Measurements from ENCODE around the gene POU2F3. TPM values are rescaled to one million over a fixed set of nuclear protein-coding genes. Genes with fewer than 3 reads are reported as not detected.

The POU2F3 gene
- total and polyA plus RNA-seq, 2 of the 4 experiments (the other 2 are of a cell fraction) = under 0.01 to 0.09 TPM

GRCh38 chr11:120334894-120335462 is 95.0 kb downstream of the POU2F3 start:
- Histone ChIP-seq H3K27me3 (ENCODE audit: control insufficient read depth, insufficient read depth, low read length) (no peaks in the 10 kb centered on the region), H2AK9ac (replicated peaks; ENCODE audit: low read depth, low read length, poor library complexity) (no peak overlapping the region), H3K4me1 (ENCODE audit: control insufficient read depth, insufficient read depth, low read length) (peaks cover 11% of the 10 kb centered on the region), H2AFZ (replicated peaks; ENCODE audit: low read length, poor library complexity) (no peak overlapping the region), H4K91ac (ENCODE audit: insufficient read depth, low read depth, low read length) (no peak overlapping the region), H3K4ac (ENCODE audit: low read depth, low read length) (peak overlapping the region; percentile 26; the same call in 1 of the 2 replicates), H3K9ac (ENCODE audit: low read depth, low read length) (peak overlapping the region; percentile 45; the same call in 1 of the 2 replicates), H3K4me3 (ENCODE audit: insufficient read depth, low read depth, low read length) (peak overlapping the region; percentile 93), H2BK20ac (ENCODE audit: low read depth, low read length) (0 out of 2 replicates have a peak overlapping the region, but pooled peaks have one; percentile 22), H3K18ac (ENCODE audit: low read depth, low read length) (peak overlapping the region; percentile 29; the same call in 1 of the 2 replicates), H3K79me1 (ENCODE audit: low read depth in 1 of 2, low read length in 2 of 2) (peaks cover 5 to 31% of the 10 kb centered on the region in 2 experiments; a peak in 3 of 4 replicates), H2BK120ac (ENCODE audit: low read depth, low read length) (peak overlapping the region; percentile 33; the same call in 1 of the 2 replicates), H2AK5ac (ENCODE audit: low read depth, low read length) (no peak overlapping the region), H2BK15ac (ENCODE audit: low read depth, low read length) (no peak overlapping the region), H3K9me3 (ENCODE audit: control insufficient read depth, insufficient read depth, low read length) (no peaks in the 10 kb centered on the region), H3K56ac (ENCODE audit: extremely low read depth, insufficient read depth, low read length) (peak overlapping the region; percentile 21; the same call in 1 of the 2 replicates), H4K5ac (ENCODE audit: low read depth, low read length) (peak overlapping the region; percentile 46; the same call in 1 of the 2 replicates), H4K20me1 (ENCODE audit: insufficient read depth, low read length) (peaks cover 30% of the 10 kb centered on the region), H3K14ac (replicated peaks; ENCODE audit: low read depth, low read length) (no peak overlapping the region), H4K8ac (ENCODE audit: low read depth in 2 of 2, low read length in 2 of 2) (peak overlapping the region; percentile 2 to 42; a peak in 2 of 4 replicates), H2BK5ac (ENCODE audit: low read depth, low read length, poor library complexity, severe bottlenecking) (peak overlapping the region; percentile 87), H3K4me2 (ENCODE audit: low read depth, low read length) (peak overlapping the region; percentile 85; the same call in 1 of the 2 replicates), H3K9me1 (ENCODE audit: insufficient read depth, low read length) (peaks cover 10% of the 10 kb centered on the region; the same call in 1 of the 2 replicates), H3K27ac (ENCODE audit: insufficient read depth, low read length) (peak overlapping the region; percentile 42; the same call in 1 of the 2 replicates), H3K23ac (ENCODE audit: low read depth, low read length) (peak overlapping the region; percentile 67; the same call in 1 of the 2 replicates), H3K36me3 (ENCODE audit: control insufficient read depth, insufficient read depth, low read length) (peaks cover 4% of the 10 kb centered on the region)
- WGBS, 2 experiments (ENCODE audit: extremely low coverage in 2 of 2, insufficient read length in 1 of 2) = 0% methylated on average over 1 of the region's 8 CpGs; no CpG with 5 or more reads in 1 of the 2 experiments
- ATAC-seq (ENCODE audit: low read depth) (peak; percentile 19), DNase-seq (peak; percentile 94)
- intact Hi-C loops (cut with micrococcal nuclease) = loop anchor here (5.0 to 10.0 kb wide), 7 partner anchors 52 to 1260 kb away; no protein-coding TSS in a partner anchor
- BruUV-seq (replicated peaks) = no TSS peak
- dilution Hi-C loops (cut with HindIII; ENCODE audit: low sequenced_read_pairs, unreplicated experiment) = no loop called here
- in situ Hi-C loops (cut with MboI; ENCODE audit: low sequenced_read_pairs) = loop anchor here (25.0 kb wide), 1 partner anchor 102 kb away; no protein-coding TSS in a partner anchor
- peak; percentile 80 for TF ChIP-seq RAD21 (IDR thresholded peaks at IDR 0.05; ENCODE audit: low read length)
- no peak for TF ChIP-seq MXI1 (IDR thresholded peaks at IDR 0.05; ENCODE audit: borderline replicate concordance, low read depth, low read length)
- TF ChIP-seq SMC3 (IDR thresholded peaks at IDR 0.05; ENCODE audit: low read depth, low read length) = peak; percentile 74
- TF ChIP-seq, protein P1, sequence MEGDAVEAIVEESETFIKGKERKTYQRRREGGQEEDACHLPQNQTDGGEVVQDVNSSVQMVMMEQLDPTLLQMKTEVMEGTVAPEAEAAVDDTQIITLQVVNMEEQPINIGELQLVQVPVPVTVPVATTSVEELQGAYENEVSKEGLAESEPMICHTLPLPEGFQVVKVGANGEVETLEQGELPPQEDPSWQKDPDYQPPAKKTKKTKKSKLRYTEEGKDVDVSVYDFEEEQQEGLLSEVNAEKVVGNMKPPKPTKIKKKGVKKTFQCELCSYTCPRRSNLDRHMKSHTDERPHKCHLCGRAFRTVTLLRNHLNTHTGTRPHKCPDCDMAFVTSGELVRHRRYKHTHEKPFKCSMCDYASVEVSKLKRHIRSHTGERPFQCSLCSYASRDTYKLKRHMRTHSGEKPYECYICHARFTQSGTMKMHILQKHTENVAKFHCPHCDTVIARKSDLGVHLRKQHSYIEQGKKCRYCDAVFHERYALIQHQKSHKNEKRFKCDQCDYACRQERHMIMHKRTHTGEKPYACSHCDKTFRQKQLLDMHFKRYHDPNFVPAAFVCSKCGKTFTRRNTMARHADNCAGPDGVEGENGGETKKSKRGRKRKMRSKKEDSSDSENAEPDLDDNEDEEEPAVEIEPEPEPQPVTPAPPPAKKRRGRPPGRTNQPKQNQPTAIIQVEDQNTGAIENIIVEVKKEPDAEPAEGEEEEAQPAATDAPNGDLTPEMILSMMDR (conservative IDR thresholded peaks at IDR 0.05; ENCODE audit: low read depth, low read length) = peak; percentile 73
- peak; percentile 83; the same call in 1 of the 2 replicates for TF ChIP-seq CHD1 (IDR thresholded peaks at IDR 0.05; ENCODE audit: low read depth, low read length)
- peak; percentile 91 for TF ChIP-seq CEBPB (IDR thresholded peaks at IDR 0.05; ENCODE audit: low read depth, low read length)
- POLR2A ChIA-PET (ENCODE audit: unreplicated experiment) = interaction anchor here (1.5 kb wide), 1 partner anchor 10 kb away, joined by 3 read pairs; the partner anchor contains the start of gene TLCD5
- CTCF ChIA-PET = interaction anchor here (0.6 to 1.0 kb wide), 10 partner anchors 11 to 1083 kb away, joined by 3 to 6 read pairs (median 3); no protein-coding TSS in a partner anchor
